Thoracic aorta (tissue), 2 donors: ENCODE data around the gene KANK4. TPM values are rescaled to one million over a fixed set of nuclear protein-coding genes. Genes with fewer than 3 reads are reported as not detected.

Experiments
- ATAC-seq: fragments of 150-250 bp; one replicate; pipeline ENCODE4 v1.8.0; 2017; ENCODE audit warnings: low read depth; ENCODE audit not compliant: insufficient number of reproducible peaks, low FRiP score
- DNase-seq: peaks from one replicate; pipeline ENCODE4 v3.0.0-alpha.2; 2020; ENCODE audit warnings: low spot score
- H3K27ac ChIP-seq, 2 donors: fragments of 200-600 bp; sonication (generic); 1 replicate in 1 of 2; 2 replicates in 1 of 2; pipeline ENCODE4 v1.5.1; 2016; ENCODE audit warnings: mild to moderate bottlenecking in 2 of 2, moderate library complexity in 2 of 2
- H3K27me3 ChIP-seq: fragments of 200-600 bp; sonication (generic); replicated peaks from 2 replicates; pipeline ENCODE4 v1.6.0; 2016; ENCODE audit warnings: mild to moderate bottlenecking; ENCODE audit not compliant: insufficient read depth
- H3K36me3 ChIP-seq: fragments of 200-600 bp; sonication (generic); one replicate; pipeline ENCODE4 v1.5.1; 2016
- H3K4me1 ChIP-seq, 2 donors: fragments of 200-600 bp; sonication (generic); 1 replicate in 1 of 2; 2 replicates in 1 of 2; pipeline versions ENCODE4 v1.5.1 to v1.6.0; 2016; ENCODE audit warnings: low read depth in 2 of 2, mild to moderate bottlenecking in 1 of 2; ENCODE audit not compliant: control insufficient read depth in 1 of 2
- H3K4me3 ChIP-seq: fragments of 200-600 bp; sonication (generic); 2 replicates; pipeline ENCODE4 v1.5.1; 2016; ENCODE audit warnings: mild to moderate bottlenecking
- H3K9me3 ChIP-seq: fragments of 200-600 bp; sonication (generic); 2 replicates; pipeline ENCODE4 v1.5.1; 2016
- total RNA-seq, 2 donors: library from RNA; depleted of rRNA; stranded (reverse); fragments of >200 nt; gene quantifications; one replicate each; pipeline versions ENCODE4 v1.1.0 to v1.2.3, GENCODE V29; 2016
- TF ChIP-seq, protein P1 (sequence below): fragments of 200-600 bp; sonication (generic); IDR thresholded peaks from one replicate; pipeline ENCODE4 v1.5.1; 2019; ENCODE audit warnings: antibody characterized with exemption

Gene KANK4
- total RNA-seq, 2 donors from 2014 or later: 0.28 TPM; not detected in 1

- H3K9me3 ChIP-seq: no peaks in the 10 kb centered on the region
- TF ChIP-seq, protein P1, sequence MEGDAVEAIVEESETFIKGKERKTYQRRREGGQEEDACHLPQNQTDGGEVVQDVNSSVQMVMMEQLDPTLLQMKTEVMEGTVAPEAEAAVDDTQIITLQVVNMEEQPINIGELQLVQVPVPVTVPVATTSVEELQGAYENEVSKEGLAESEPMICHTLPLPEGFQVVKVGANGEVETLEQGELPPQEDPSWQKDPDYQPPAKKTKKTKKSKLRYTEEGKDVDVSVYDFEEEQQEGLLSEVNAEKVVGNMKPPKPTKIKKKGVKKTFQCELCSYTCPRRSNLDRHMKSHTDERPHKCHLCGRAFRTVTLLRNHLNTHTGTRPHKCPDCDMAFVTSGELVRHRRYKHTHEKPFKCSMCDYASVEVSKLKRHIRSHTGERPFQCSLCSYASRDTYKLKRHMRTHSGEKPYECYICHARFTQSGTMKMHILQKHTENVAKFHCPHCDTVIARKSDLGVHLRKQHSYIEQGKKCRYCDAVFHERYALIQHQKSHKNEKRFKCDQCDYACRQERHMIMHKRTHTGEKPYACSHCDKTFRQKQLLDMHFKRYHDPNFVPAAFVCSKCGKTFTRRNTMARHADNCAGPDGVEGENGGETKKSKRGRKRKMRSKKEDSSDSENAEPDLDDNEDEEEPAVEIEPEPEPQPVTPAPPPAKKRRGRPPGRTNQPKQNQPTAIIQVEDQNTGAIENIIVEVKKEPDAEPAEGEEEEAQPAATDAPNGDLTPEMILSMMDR: no peak
- H3K27ac ChIP-seq: no peak overlapping the region
- H3K4me3 ChIP-seq: no peak overlapping the region
- ATAC-seq (no peak), DNase-seq (no peak)
- no peaks in the 10 kb centered on the region for H3K36me3 ChIP-seq
- H3K27me3 ChIP-seq: no peaks in the 10 kb centered on the region
- H3K4me1 ChIP-seq: no peaks in the 10 kb centered on the region
Measured at GRCh38 chr1:62355095-62355494, 35.9 kb upstream of the KANK4 start.

GRCh38 chr1:62353853-62354252 is 34.6 kb upstream of the KANK4 start:
- no peaks in the 10 kb centered on the region for H3K27me3 ChIP-seq
- DNase-seq (no peak), ATAC-seq (no peak)
- H3K36me3 ChIP-seq: no peaks in the 10 kb centered on the region
- H3K27ac ChIP-seq: no peak overlapping the region
- H3K4me1 ChIP-seq: no peaks in the 10 kb centered on the region
- TF ChIP-seq, protein P1: no peak
- H3K9me3 ChIP-seq: no peaks in the 10 kb centered on the region
- no peak overlapping the region for H3K4me3 ChIP-seq

GRCh38 chr1:62352387-62352786 is 33.2 kb upstream of the KANK4 start:
- no peak overlapping the region for H3K27ac ChIP-seq
- no peaks in the 10 kb centered on the region for H3K9me3 ChIP-seq
- no peak overlapping the region for H3K4me3 ChIP-seq
- no peak for ATAC-seq
- TF ChIP-seq, protein P1: no peak
- DNase-seq: no peak
- no peaks in the 10 kb centered on the region for H3K4me1 ChIP-seq
- H3K27me3 ChIP-seq: no peaks in the 10 kb centered on the region
- H3K36me3 ChIP-seq: no peaks in the 10 kb centered on the region

DNA sequence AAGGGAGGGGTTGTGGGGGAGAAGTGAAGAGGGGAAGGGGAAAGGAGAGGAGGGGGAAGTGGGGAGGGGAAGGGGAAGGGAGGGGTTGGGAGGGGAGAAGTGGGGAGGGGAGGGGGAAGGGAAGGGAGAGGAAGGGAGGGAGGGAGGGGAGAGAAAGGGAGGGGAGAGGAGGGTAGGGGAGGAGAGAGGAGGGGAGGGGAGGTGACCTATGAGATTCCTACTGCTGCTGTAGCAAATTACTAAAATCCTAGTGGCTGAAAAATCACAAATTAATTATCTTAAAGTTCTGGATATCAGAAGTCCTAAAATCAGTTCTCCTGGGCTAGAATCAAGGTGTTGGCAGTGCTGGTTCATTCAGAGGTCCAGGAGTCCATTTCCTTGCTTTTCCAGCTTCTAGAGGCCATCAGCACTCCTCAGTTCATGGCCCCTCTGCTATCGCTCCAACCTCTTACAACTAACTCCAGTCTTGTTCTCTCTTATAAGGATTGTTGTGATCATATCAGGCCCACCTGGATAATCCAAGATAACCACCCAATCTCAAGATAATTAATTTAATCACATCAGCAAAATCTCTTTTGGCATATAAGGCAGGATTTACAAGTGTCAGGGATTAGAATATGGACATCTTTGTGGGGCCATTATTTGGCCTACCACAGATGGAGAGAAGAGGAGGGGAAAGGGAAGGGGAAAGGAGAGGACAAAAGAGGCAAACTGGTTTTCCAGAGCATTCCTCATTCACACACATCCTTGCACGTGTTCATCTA is 30.4 kb upstream of the KANK4 start:
- ATAC-seq (no peak), DNase-seq (no peak)
- H3K27me3 ChIP-seq: no peaks in the 10 kb centered on the region
- no peak overlapping the region for H3K27ac ChIP-seq
- H3K36me3 ChIP-seq: no peaks in the 10 kb centered on the region
- TF ChIP-seq, protein P1: no peak
- no peaks in the 10 kb centered on the region for H3K9me3 ChIP-seq
- no peaks in the 10 kb centered on the region for H3K4me1 ChIP-seq
- no peak overlapping the region for H3K4me3 ChIP-seq

GRCh38 chr1:62346886-62347285 is 27.7 kb upstream of the KANK4 start:
- no peaks in the 10 kb centered on the region for H3K36me3 ChIP-seq
- TF ChIP-seq, protein P1: no peak
- no peaks in the 10 kb centered on the region for H3K9me3 ChIP-seq
- no peak for DNase-seq
- no peak for ATAC-seq
- no peak overlapping the region for H3K4me3 ChIP-seq
- H3K27me3 ChIP-seq: no peaks in the 10 kb centered on the region
- H3K27ac ChIP-seq: no peak overlapping the region
- H3K4me1 ChIP-seq: no peaks in the 10 kb centered on the region
